MCF 10A (cell line): ENCODE data around the gene KLF15. TPM values are rescaled to one million over a fixed set of nuclear protein-coding genes. Genes with fewer than 3 reads are reported as not detected.

Experiments used
- BruUV-seq: library from RNA; stranded (reverse); fragments of 400-500 nt; replicated peaks from 2 replicates; lab custom pipeline; 2021; lab: Mats Ljungman, UMichigan
- CTCF ChIA-PET: fragments of 300-600 bp; sonication (Branson Sonifier 250); formaldehyde crosslinking; extraction: SDS; loops from one replicate; lab custom pipeline; 2021; ENCODE audit warnings: antibody characterized with exemption, inconsistent platforms; lab: Yijun Ruan, JAX
- POLR2A ChIA-PET: fragments of 300-600, 350-650 bp; sonication (Branson Sonifier 250); formaldehyde crosslinking; extraction: SDS; loops from one replicate; lab custom pipeline; 2020; ENCODE audit warnings: antibody characterized with exemption, inconsistent platforms; lab: Yijun Ruan, JAX
- DNase-seq: peaks from one replicate; pipeline ENCODE4 v3.0.0-alpha.2; 2018; ENCODE audit not compliant: unreplicated experiment
- H3K27ac Mint-ChIP-seq: one replicate; pipeline ENCODE4 v1.8.0; 2022; ENCODE audit warnings: mild to moderate bottlenecking, low read depth, mixed read lengths; ENCODE audit not compliant: unreplicated experiment
- H3K27me3 Mint-ChIP-seq: one replicate; pipeline ENCODE4 v1.8.0; 2022; ENCODE audit warnings: mixed read lengths; ENCODE audit not compliant: insufficient read depth, unreplicated experiment
- H3K36me3 Mint-ChIP-seq: one replicate; pipeline ENCODE4 v1.8.0; 2022; ENCODE audit warnings: mild to moderate bottlenecking, moderate library complexity, mixed read lengths; ENCODE audit not compliant: insufficient read depth, unreplicated experiment
- H3K4me1 Mint-ChIP-seq: one replicate; pipeline ENCODE4 v1.8.0; 2022; ENCODE audit warnings: mixed read lengths; ENCODE audit not compliant: insufficient read depth, unreplicated experiment
- H3K4me3 Mint-ChIP-seq: one replicate; pipeline ENCODE4 v1.8.0; 2022; ENCODE audit warnings: mild to moderate bottlenecking, moderate library complexity, mixed read lengths; ENCODE audit not compliant: unreplicated experiment
- H3K9me3 Mint-ChIP-seq: one replicate; pipeline ENCODE4 v1.8.0; 2022; ENCODE audit warnings: mixed read lengths; ENCODE audit not compliant: unreplicated experiment
- CTCF ChIP-seq: fragments of 200-600 bp; IDR thresholded peaks from one replicate; pipeline ENCODE4 v1.8.0; 2022; ENCODE audit warnings: antibody characterized with exemption, mild to moderate bottlenecking; ENCODE audit not compliant: unreplicated experiment
- intact Hi-C: fragments of 100-400 bp; cut with micrococcal nuclease; formaldehyde crosslinking; loops from 2 replicates; pipeline ENCODE4 v1.14.1; 2022
- total RNA-seq: library from RNA; stranded (reverse); gene quantifications from 2 replicates; pipeline ENCODE4 v1.2.3, GENCODE V29; 2022

KLF15 gene
- total RNA-seq, 1 experiment from 2014 or later: 8.3 TPM

- Mint-ChIP-seq H3K9me3 (no peaks in the 10 kb centered on the region), H3K27me3 (no peaks in the 10 kb centered on the region), H3K27ac (no peak overlapping the region), H3K4me1 (no peaks in the 10 kb centered on the region), H3K4me3 (no peak overlapping the region), H3K36me3 (no peaks in the 10 kb centered on the region)
- intact Hi-C loops: no loop called here
- ChIA-PET POLR2A (no interaction called here), CTCF (interaction anchor here (0.5 to 1.3 kb wide), 3 partner anchors 48 to 217 kb away, joined by 3 to 5 read pairs (median 4); no protein-coding TSS in a partner anchor)
- TF ChIP-seq CTCF: no peak
- no peak for DNase-seq
- BruUV-seq: no TSS peak
Measured at GRCh38 chr3:126350502-126351085, 6.6 kb downstream of the KLF15 start.

GRCh38 chr3:126349611-126350501 is 7.4 kb downstream of the KLF15 start:
- no peak for DNase-seq
- POLR2A ChIA-PET: interaction anchor here (0.6 kb wide), 1 partner anchor 8 kb away, joined by 3 read pairs; the partner anchor contains the start of gene KLF15
- H3K27me3 Mint-ChIP-seq: no peaks in the 10 kb centered on the region
- CTCF ChIA-PET: interaction anchor here (0.5 to 1.3 kb wide), 3 partner anchors 49 to 216 kb away, joined by 3 to 5 read pairs (median 4); no protein-coding TSS in a partner anchor
- H3K9me3 Mint-ChIP-seq: no peaks in the 10 kb centered on the region
- no TSS peak for BruUV-seq
- no peak overlapping the region for H3K27ac Mint-ChIP-seq
- no peak overlapping the region for H3K4me3 Mint-ChIP-seq
- H3K4me1 Mint-ChIP-seq: no peaks in the 10 kb centered on the region
- TF ChIP-seq CTCF: no peak
- H3K36me3 Mint-ChIP-seq: no peaks in the 10 kb centered on the region
- intact Hi-C loops: no loop called here

- no TSS peak for BruUV-seq
- Mint-ChIP-seq H3K4me3 (no peak overlapping the region), H3K9me3 (no peaks in the 10 kb centered on the region), H3K27me3 (no peaks in the 10 kb centered on the region), H3K4me1 (no peaks in the 10 kb centered on the region), H3K27ac (no peak overlapping the region), H3K36me3 (no peaks in the 10 kb centered on the region)
- ChIA-PET CTCF (interaction anchor here (1.3 kb wide), 1 partner anchor 103 kb away, joined by 3 read pairs; no protein-coding TSS in a partner anchor), POLR2A (interaction anchor here (0.6 kb wide), 2 partner anchors 9 to 41 kb away, joined by 3 read pairs; partner anchors contain the start of gene KLF15)
- DNase-seq: no peak
- intact Hi-C loops: no loop called here
- no peak for TF ChIP-seq CTCF
Measured at GRCh38 chr3:126349071-126349470, 8.1 kb downstream of the KLF15 start.
